Gastroesophageal sphincter (tissue), 4 donors: Measurements from ENCODE around the gene KRTAP10-8. TPM values are rescaled to one million over a fixed set of nuclear protein-coding genes. Genes with fewer than 3 reads are reported as not detected.

Experiments
- ATAC-seq: fragments of 150-250 bp; one replicate; pipeline ENCODE4 v1.9.1; 2016; ENCODE audit warnings: mild to moderate bottlenecking, moderate library complexity
- H3K27ac ChIP-seq, 4 donors: fragments of 200-600 bp; sonication (generic) in 3 of 4; 1 replicate in 3 of 4; 2 replicates in 1 of 4; pipeline ENCODE4 v1.5.1; 2016 to 2019
- H3K27me3 ChIP-seq: fragments of 200-600 bp; sonication (generic); one replicate; pipeline ENCODE4 v1.5.1; 2019
- H3K36me3 ChIP-seq, 2 donors: fragments of 200-600 bp; sonication (generic); one replicate each; pipeline ENCODE4 v1.5.1; 2019; ENCODE audit warnings: control low read depth in 1 of 2
- H3K4me1 ChIP-seq, 3 donors: fragments of 200-600 bp; sonication (generic); 1 replicate in 2 of 3; 2 replicates in 1 of 3; pipeline ENCODE4 v1.5.1; 2016 to 2019; ENCODE audit warnings: control low read depth in 2 of 3
- H3K4me3 ChIP-seq, 2 donors: fragments of 200-600 bp; sonication (generic); one replicate each; pipeline ENCODE4 v1.5.1; 2019; ENCODE audit warnings: mild to moderate bottlenecking in 1 of 2, moderate library complexity in 1 of 2
- H3K9me3 ChIP-seq, 3 donors: fragments of 200-600 bp; sonication (generic); one replicate each; pipeline ENCODE4 v1.5.1; 2017 to 2019; ENCODE audit warnings: control low read depth in 2 of 3
- CTCF ChIP-seq, 4 experiments: fragments of 200-600 bp in 2 of 4; fragments of 450-650 bp in 2 of 4; sonication (generic) in 1 of 4; IDR thresholded peaks; one replicate each; pipeline ENCODE4 v1.5.1; 2017 to 2019; ENCODE audit warnings: antibody characterized with exemption in 4 of 4, mild to moderate bottlenecking in 2 of 4, moderate library complexity in 2 of 4
- EP300 ChIP-seq: sonication (generic); formaldehyde crosslinking; IDR thresholded peaks from one replicate; pipeline ENCODE4 v1.6.1; 2017; ENCODE audit warnings: antibody characterized with exemption, mild to moderate bottlenecking
- POLR2A ChIP-seq, 2 donors: fragments of 450-650 bp; IDR thresholded peaks; one replicate each; pipeline ENCODE4 v1.6.1; 2017; ENCODE audit warnings: antibody characterized with exemption in 2 of 2, mild to moderate bottlenecking in 2 of 2, moderate library complexity in 1 of 2
- POLR2AphosphoS5 ChIP-seq: sonication (generic); formaldehyde crosslinking; IDR thresholded peaks from one replicate; pipeline ENCODE4 v1.6.1; 2017; ENCODE audit warnings: antibody characterized with exemption
- WGBS, 2 donors: methylation state at CpG; one replicate each; pipeline ENCODE4 v1.1.5; 2018; ENCODE audit warnings: low coverage in 1 of 2; 5-methylcytosine and 5-hydroxymethylcytosine counted together
- total RNA-seq, 4 donors: library from RNA; depleted of rRNA; stranded (reverse); fragments of >200 nt; gene quantifications; one replicate each; pipeline ENCODE4 v1.1.0, GENCODE V29; 2016

Gene KRTAP10-8
- total RNA-seq, 4 donors from 2014 or later = not detected

- Histone ChIP-seq H3K4me3 (no peak overlapping the region), H3K9me3 (peaks cover 0 to 10% (median 0%) of the 10 kb centered on the region in 3 donors), H3K36me3 (no peaks in the 10 kb centered on the region), H3K27me3 (peaks cover 44% of the 10 kb centered on the region), H3K4me1 (no peaks in the 10 kb centered on the region), H3K27ac (no peak overlapping the region)
- TF ChIP-seq CTCF (IDR thresholded peaks at IDR 0.05) = no peak
- TF ChIP-seq POLR2AphosphoS5 = no peak
- TF ChIP-seq POLR2A (IDR thresholded peaks at IDR 0.05) = no peak
- TF ChIP-seq EP300 = no peak
- ATAC-seq = no peak
- 85 to 90% methylated on average over 4 to 5 of the region's 27 CpGs for WGBS, 2 donors
Measured at GRCh38 chr21:44568667-44569556, 43.0 kb upstream of the KRTAP10-8 start.

- Histone ChIP-seq H3K4me3 (no peak overlapping the region), H3K9me3 (peaks cover 0 to 10% (median 0%) of the 10 kb centered on the region in 3 donors), H3K27ac (no peak overlapping the region), H3K36me3 (no peaks in the 10 kb centered on the region), H3K4me1 (no peaks in the 10 kb centered on the region), H3K27me3 (peaks cover 53% of the 10 kb centered on the region)
- ATAC-seq = no peak
- WGBS, 2 donors = 80% methylated on average over 1 of the region's 12 CpGs; no CpG with 5 or more reads in 1 of the 2 donors
- no peak for TF ChIP-seq CTCF (IDR thresholded peaks at IDR 0.05)
- no peak for TF ChIP-seq POLR2AphosphoS5
Measured at GRCh38 chr21:44569861-44570517, 41.9 kb upstream of the KRTAP10-8 start.

GRCh38 chr21:44571296-44571695 lies 40.6 kb upstream of the KRTAP10-8 start:
- 0 to 97% methylated on average over 1 to 3 of the region's 4 CpGs for WGBS, 2 donors
- Histone ChIP-seq H3K9me3 (peaks cover 0 to 21% (median 0%) of the 10 kb centered on the region in 3 donors), H3K4me1 (no peaks in the 10 kb centered on the region), H3K27ac (no peak overlapping the region), H3K36me3 (no peaks in the 10 kb centered on the region), H3K4me3 (no peak overlapping the region), H3K27me3 (peaks cover 65% of the 10 kb centered on the region)
- TF ChIP-seq POLR2AphosphoS5 (no peak), CTCF (IDR thresholded peaks at IDR 0.05) (no peak), EP300 (no peak), POLR2A (IDR thresholded peaks at IDR 0.05) (no peak)
- no peak for ATAC-seq

- 87 to 93% methylated on average over 16 to 19 of the region's 40 CpGs for WGBS, 2 donors
- H3K36me3 ChIP-seq = no peaks in the 10 kb centered on the region
- H3K4me3 ChIP-seq = no peak overlapping the region
- ATAC-seq = no peak
- H3K27me3 ChIP-seq = peaks cover 73% of the 10 kb centered on the region
- no peaks in the 10 kb centered on the region for H3K4me1 ChIP-seq
- no peak for TF ChIP-seq POLR2AphosphoS5
- TF ChIP-seq EP300 = no peak
- no peak for TF ChIP-seq POLR2A (IDR thresholded peaks at IDR 0.05)
- no peak for TF ChIP-seq CTCF (IDR thresholded peaks at IDR 0.05)
- H3K9me3 ChIP-seq = peaks cover 0 to 29% (median 0%) of the 10 kb centered on the region in 3 donors
- no peak overlapping the region for H3K27ac ChIP-seq
Measured at GRCh38 chr21:44571844-44572782, 39.8 kb upstream of the KRTAP10-8 start.
